GM12878 (cell line): ENCODE measurements around the gene MYCBP. TPM values are rescaled to one million over a fixed set of nuclear protein-coding genes. Genes with fewer than 3 reads are reported as not detected.

Experiments
- ATF2 ChIP-seq: IDR thresholded peaks from 2 replicates; pipeline ENCODE4 v1.6.1; 2012; ENCODE audit warnings: low read length, inconsistent platforms
- ATF7 ChIP-seq: fragments of 450-650 bp; IDR thresholded peaks from 2 replicates; pipeline ENCODE4 v1.6.1; 2016; ENCODE audit warnings: low read depth, mild to moderate bottlenecking
- BCL11A ChIP-seq: IDR thresholded peaks from 2 replicates; pipeline ENCODE4 v1.6.1; 2011; ENCODE audit warnings: low read depth, low read length
- BHLHE40 ChIP-seq, 2 experiments: fragments of 450-650 bp in 1 of 2; IDR thresholded peaks; 2 replicates each; pipeline ENCODE4 v1.6.1; 2011 to 2017; ENCODE audit warnings: low read depth in 2 of 2, borderline replicate concordance in 1 of 2, improper control_type of control experiment in 1 of 2, low read length in 1 of 2, mild to moderate bottlenecking in 1 of 2
- BMI1 ChIP-seq: fragments of 450-650 bp; IDR thresholded peaks from 2 replicates; pipeline ENCODE4 v1.6.1; 2016; ENCODE audit warnings: mild to moderate bottlenecking, moderate library complexity, borderline replicate concordance
- CBX3 ChIP-seq: fragments of 200-600 bp; sonication (generic); IDR thresholded peaks from 2 replicates; pipeline ENCODE4 v1.6.1; 2016; ENCODE audit warnings: low read depth, borderline replicate concordance
- EGR1 ChIP-seq, 2 experiments: IDR thresholded peaks; 1 replicate in 1 of 2; 2 replicates in 1 of 2; pipeline ENCODE4 v1.6.1; 2011 to 2012; ENCODE audit warnings: low read depth in 2 of 2, low read length in 2 of 2, borderline replicate concordance in 1 of 2, mild to moderate bottlenecking in 1 of 2, moderate library complexity in 1 of 2
- FOS ChIP-seq: IDR thresholded peaks from 3 replicates; pipeline ENCODE4 v1.6.1; 2011; ENCODE audit warnings: borderline replicate concordance; ENCODE audit not compliant: insufficient read length; ENCODE audit errors: extremely low read depth
- GABPA ChIP-seq: IDR thresholded peaks from 2 replicates; pipeline ENCODE4 v1.6.1; 2014; ENCODE audit warnings: antibody characterized with exemption, low read depth, mild to moderate bottlenecking, inconsistent platforms
- GATAD2B ChIP-seq: fragments of 450-650 bp; conservative IDR thresholded peaks from 2 replicates; pipeline ENCODE4 v1.6.1; 2017; ENCODE audit warnings: low read depth, mild to moderate bottlenecking, moderate library complexity
- IKZF2 ChIP-seq, 2 experiments: fragments of 450-650 bp; IDR thresholded peaks; 2 replicates each; pipeline ENCODE4 v1.6.1; 2017; ENCODE audit warnings: mild to moderate bottlenecking in 2 of 2, moderate library complexity in 2 of 2
- JUND ChIP-seq: IDR thresholded peaks from 2 replicates; pipeline ENCODE4 v1.6.1; 2012; ENCODE audit warnings: low read depth, mild to moderate bottlenecking, low read length, improper control_type of control experiment, moderate library complexity
- NR2F1 ChIP-seq: fragments of 450-650 bp; conservative IDR thresholded peaks from 2 replicates; pipeline ENCODE4 v1.6.1; 2017; ENCODE audit warnings: mild to moderate bottlenecking
- PML ChIP-seq: IDR thresholded peaks from 2 replicates; pipeline ENCODE4 v1.6.1; 2012; ENCODE audit warnings: low read length, inconsistent platforms
- POLR2AphosphoS5 ChIP-seq: IDR thresholded peaks from 2 replicates; pipeline ENCODE4 v1.6.1; 2011; ENCODE audit warnings: mild to moderate bottlenecking, low read length, inconsistent platforms
- SP1 ChIP-seq: IDR thresholded peaks from one replicate; pipeline ENCODE4 v1.6.1; 2011; ENCODE audit warnings: low read depth, low read length
- SREBF1 ChIP-seq: IDR thresholded peaks from 2 replicates; pipeline ENCODE4 v1.6.1; 2012; ENCODE audit warnings: mild to moderate bottlenecking, low read length
- SREBF2 ChIP-seq: IDR thresholded peaks from 2 replicates; pipeline ENCODE4 v1.6.1; 2012; ENCODE audit warnings: mild to moderate bottlenecking, low read length
- TAF1 ChIP-seq: IDR thresholded peaks from 2 replicates; pipeline ENCODE4 v1.6.1; 2011; ENCODE audit warnings: mild to moderate bottlenecking, low read depth, low read length, borderline replicate concordance
- WRNIP1 ChIP-seq: IDR thresholded peaks from 2 replicates; pipeline ENCODE4 v1.6.1; 2011; ENCODE audit warnings: low read depth, low read length, improper control_type of control experiment, borderline replicate concordance
- polyA plus RNA-seq, 11 experiments: library from polyadenylated mRNA; depleted of rRNA in 4 of 11; unstranded in 6 of 11; stranded (reverse) in 5 of 11; fragments of >200 nt; fragmentation: Nextera tagmentation in 4 of 11; fragmentation: Illumina TruSeq in 1 of 11; extraction: Ambion mirVana in 4 of 11; extraction: Trizol in 1 of 11; gene quantifications; 1 replicate in 1 of 11; 2 replicates in 10 of 11; pipeline versions ENCODE4 v1.2.1 to v1.2.3, GENCODE V29; 2011 to 2016; ENCODE audit warnings: inconsistent platforms in 2 of 11, missing spikeins in 2 of 11, low read depth in 1 of 11
- total RNA-seq, 4 experiments: library from RNA; depleted of rRNA in 3 of 4; stranded (reverse); fragments of >200 nt in 3 of 4; fragmentation: Illumina TruSeq in 1 of 4; extraction: Trizol in 1 of 4; gene quantifications; 2 replicates each; pipeline versions ENCODE4 v1.2.1 to v1.2.3, GENCODE V29; 2013 to 2021

Gene MYCBP
- total and polyA plus RNA-seq, 10 of the 15 experiments (the other 5 are each of a cell fraction or from before 2014, with no cell fraction given), result 26.1 to 210 (median 43.1) TPM

DNA sequence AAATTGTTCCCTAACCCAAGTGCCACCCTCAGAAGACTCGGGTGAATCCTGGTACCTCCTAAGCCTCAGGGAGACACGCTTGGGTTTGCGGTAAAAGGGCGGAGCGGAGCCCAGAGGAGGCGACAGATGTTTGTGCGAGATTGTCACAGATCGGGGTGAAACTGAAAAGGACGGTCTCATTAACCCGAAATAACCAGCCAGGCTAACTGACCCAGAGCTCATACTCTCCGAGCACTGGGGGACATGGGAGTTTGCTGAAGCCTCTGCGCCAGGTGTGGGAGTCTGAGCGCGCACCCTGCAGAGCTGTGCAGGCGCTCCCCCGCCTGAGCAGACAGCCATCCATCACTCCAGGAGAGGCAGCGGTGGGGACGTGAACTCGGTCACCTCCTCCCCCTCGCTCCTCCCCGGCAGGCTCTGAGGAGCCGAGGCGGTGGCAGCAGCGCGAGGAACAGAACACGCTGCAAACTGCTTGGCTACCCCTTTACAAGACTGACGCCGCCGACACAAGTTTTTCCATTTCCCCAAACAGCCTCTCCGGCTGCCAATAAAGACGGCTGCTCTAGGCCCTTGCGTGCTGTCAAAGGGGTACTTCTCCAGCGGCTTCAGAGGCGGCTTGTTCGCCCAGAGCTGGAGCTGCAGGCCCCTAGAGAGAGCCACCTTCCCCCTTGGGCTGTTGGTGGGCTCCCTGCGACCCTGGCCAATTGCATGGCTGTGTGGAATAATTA, 57.1 kb downstream of the MYCBP start (continued):
- 0 out of 2 replicates have a peak, but pooled peaks have one; percentile 34 for TF ChIP-seq GATAD2B
- no peak for TF ChIP-seq PML
- peak; percentile 41; the same call in 1 of the 2 replicates for TF ChIP-seq NR2F1
- TF ChIP-seq IKZF2 (IDR thresholded peaks at IDR 0.05), result peak; percentile 49 to 53; a peak in 2 of 4 replicates
- no peak for TF ChIP-seq CBX3
- no peak for TF ChIP-seq TAF1
- no peak for TF ChIP-seq FOS
- TF ChIP-seq BCL11A, result peak; percentile 31; the same call in 1 of the 2 replicates
- TF ChIP-seq WRNIP1, result no peak
- no peak for TF ChIP-seq JUND
- no peak for TF ChIP-seq ATF2
- no peak for TF ChIP-seq BMI1
- TF ChIP-seq GABPA, result no peak
- TF ChIP-seq SREBF2, result no peak
- no peak for TF ChIP-seq SREBF1
- TF ChIP-seq ATF7, result peak; percentile 40; the same call in 1 of the 2 replicates
- no peak for TF ChIP-seq SP1
- peak in 1 of 2 experiments; percentile 48; a peak in 1 of 4 replicates for TF ChIP-seq BHLHE40 (IDR thresholded peaks at IDR 0.05; ENCODE audit: borderline replicate concordance in 1 of 2, low read depth in 2 of 2, low read length in 1 of 2)
- TF ChIP-seq POLR2AphosphoS5, result no peak
- TF ChIP-seq EGR1 (IDR thresholded peaks at IDR 0.05; ENCODE audit: borderline replicate concordance in 1 of 2, low read depth in 2 of 2, low read length in 2 of 2), result no peak
